HG03066 (cell line): Measurements from ENCODE around the gene LYPD1.

ENCODE experiments used
- ATAC-seq: cut with Tn5 transposase; IDR thresholded peaks from one replicate; pipeline ENCODE4 v1.9.1; 2021; ENCODE audit warnings: low read depth; ENCODE audit not compliant: unreplicated experiment

LYPD1 gene

GRCh38 chr2:132668987-132669907 lies 758 bp downstream of the LYPD1 start:
- no peak for ATAC-seq

- ATAC-seq, result no peak
Measured at GRCh38 chr2:132668189-132668823, 1.7 kb downstream of the LYPD1 start.

- ATAC-seq, result no peak
Measured at GRCh38 chr2:132667706-132668105, 2.3 kb downstream of the LYPD1 start.

- no peak for ATAC-seq
Measured at GRCh38 chr2:132665401-132666140, 4.4 kb downstream of the LYPD1 start.

GRCh38 chr2:132664096-132664495 lies 5.9 kb downstream of the LYPD1 start:
- no peak for ATAC-seq

- no peak for ATAC-seq
Measured at GRCh38 chr2:132662732-132663131, 7.3 kb downstream of the LYPD1 start.

GRCh38 chr2:132659331-132659730 lies 10.7 kb downstream of the LYPD1 start:
- ATAC-seq, result no peak

GRCh38 chr2:132656266-132656975 lies 13.6 kb downstream of the LYPD1 start:
- ATAC-seq, result no peak

GRCh38 chr2:132654968-132655367 lies 15.0 kb downstream of the LYPD1 start:
- no peak for ATAC-seq

- no peak for ATAC-seq
Measured at GRCh38 chr2:132654335-132654734, 15.7 kb downstream of the LYPD1 start.

GRCh38 chr2:132652474-132652873 lies 17.5 kb downstream of the LYPD1 start:
- no peak for ATAC-seq

- ATAC-seq, result no peak
Measured at GRCh38 chr2:132651115-132652045, 18.6 kb downstream of the LYPD1 start.

- ATAC-seq, result no peak
Measured at GRCh38 chr2:132646540-132647108, 23.4 kb downstream of the LYPD1 start.

- no peak for ATAC-seq
Measured at GRCh38 chr2:132645722-132646539, 24.1 kb downstream of the LYPD1 start.

- ATAC-seq, result no peak
Measured at GRCh38 chr2:132645176-132645575, 24.8 kb downstream of the LYPD1 start.

- no peak for ATAC-seq
Measured at GRCh38 chr2:132642415-132642814, 27.6 kb downstream of the LYPD1 start.

GRCh38 chr2:132641819-132642218 lies 28.2 kb downstream of the LYPD1 start:
- ATAC-seq, result no peak

- ATAC-seq, result no peak
Measured at GRCh38 chr2:132640116-132640515, 29.9 kb downstream of the LYPD1 start.
